22Rv1 (cell line): Measurements from ENCODE around the gene TMEM126B.

Experiments used
- CTCF ChIP-seq: fragments of 450-650 bp; IDR thresholded peaks from 2 replicates; pipeline ENCODE4 v1.5.1; 2017; ENCODE audit warnings: mild to moderate bottlenecking
- ZFX ChIP-seq: fragments of 450-650 bp; IDR thresholded peaks from 2 replicates; pipeline ENCODE4 v1.6.1; 2017; ENCODE audit warnings: antibody characterized with exemption, borderline replicate concordance

GRCh38 chr11:85589373-85589772, 39.0 kb upstream of the TMEM126B start:
- TF ChIP-seq CTCF (no peak), ZFX (no peak)
